Pulmonary artery endothelial cell (primary cell): ENCODE measurements around the gene VAT1L. TPM values are rescaled to one million over a fixed set of nuclear protein-coding genes. Genes with fewer than 3 reads are reported as not detected.
"Not testable (repeated sequence)": the region's sequence is repeated elsewhere in the genome, so short reads cannot be mapped to it uniquely, and the experiment has no call there.

ENCODE experiments used
- DNase-seq: peaks from one replicate; pipeline ENCODE4 v3.0.0-alpha.2; 2011; ENCODE audit warnings: low read depth, low spot score
- total RNA-seq: library from RNA; depleted of rRNA; stranded (reverse); fragments of >200 nt; gene quantifications from 2 replicates; pipeline ENCODE4 v1.2.3, GENCODE V29; 2014

The VAT1L gene
- total RNA-seq, 1 donor from 2014 or later, result 1.1 TPM

- DNase-seq, result no peak
These were observed 124.3 kb downstream of the VAT1L start for GRCh38 chr16:77912617-77913016.

DNA sequence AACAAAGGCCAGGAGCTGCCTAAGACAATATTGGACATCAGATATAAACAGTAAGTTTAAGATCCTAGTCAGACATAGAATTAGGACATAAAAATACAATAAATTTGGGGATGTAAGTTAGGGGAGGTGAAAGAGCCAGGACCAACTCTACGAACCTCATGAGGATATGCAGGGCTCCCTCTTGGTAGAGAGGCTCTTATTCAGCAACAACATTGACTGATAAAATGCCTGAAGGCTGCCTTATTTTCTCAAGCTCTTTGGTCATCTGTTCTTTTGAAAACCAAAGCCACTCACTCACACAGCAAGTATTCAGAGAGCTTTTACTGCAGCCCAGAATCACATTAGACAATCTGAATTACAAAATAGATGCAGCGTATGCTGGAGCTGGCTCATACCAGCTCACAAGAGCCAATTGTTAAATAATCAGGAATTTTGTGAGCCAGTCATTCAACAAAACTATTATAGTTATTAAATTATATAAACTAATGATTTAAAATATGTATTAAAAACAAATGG, 125.4 kb downstream of the VAT1L start:
- no peak for DNase-seq

- no peak for DNase-seq
These were observed 127.7 kb downstream of the VAT1L start for GRCh38 chr16:77916111-77916510.

DNA sequence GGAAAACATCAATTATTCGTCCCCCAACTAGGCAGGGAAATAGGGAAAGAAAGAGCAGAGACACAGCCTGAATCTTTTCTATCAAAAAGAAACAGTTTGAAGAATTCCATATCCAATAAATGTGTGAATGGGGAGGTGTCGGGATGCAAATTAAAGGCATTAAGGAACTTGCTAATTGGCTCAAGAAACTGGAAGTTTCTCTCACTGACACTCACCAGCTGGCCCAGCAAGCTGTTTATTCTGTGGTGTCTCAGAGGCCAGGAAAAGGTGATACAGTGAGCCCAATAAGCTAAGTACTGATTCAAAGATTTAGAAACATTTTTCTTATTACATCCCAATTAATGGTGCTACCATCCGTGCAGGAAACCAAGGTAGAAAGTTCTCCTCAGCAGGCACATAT, 129.6 kb downstream of the VAT1L start:
- DNase-seq, result no peak

GRCh38 chr16:77918809-77919707, 130.7 kb downstream of the VAT1L start:
- DNase-seq, result peak; percentile 63

GRCh38 chr16:77919761-77920415, 131.5 kb downstream of the VAT1L start:
- DNase-seq, result peak; percentile 10

GRCh38 chr16:77920984-77921383, 132.6 kb downstream of the VAT1L start:
- DNase-seq, result no peak

DNA sequence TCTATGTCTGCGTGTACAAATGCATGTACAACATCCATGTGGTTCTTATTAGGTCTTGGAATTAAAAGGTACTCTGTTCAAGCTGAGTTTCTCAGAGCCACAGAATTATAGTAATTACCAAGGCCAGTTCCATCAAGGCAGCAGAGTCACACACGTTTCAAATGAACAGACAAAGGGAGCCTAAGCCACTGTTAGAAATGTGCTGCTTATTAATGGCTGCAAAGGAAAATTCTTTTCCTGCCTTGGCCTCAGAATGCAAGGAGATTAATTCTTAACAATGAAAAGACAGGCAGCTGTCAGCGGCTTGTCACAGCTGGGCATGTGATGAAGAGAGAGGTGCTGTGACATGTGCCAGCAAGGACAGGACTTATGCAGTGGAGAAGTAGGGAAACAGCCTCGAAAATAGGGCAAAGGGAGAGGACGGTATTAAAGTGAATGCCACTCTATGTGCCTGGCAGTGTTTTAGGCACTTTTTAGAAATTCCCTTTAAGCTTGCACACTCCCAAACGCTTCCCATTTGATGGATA, 133.9 kb downstream of the VAT1L start:
- no peak for DNase-seq

DNA sequence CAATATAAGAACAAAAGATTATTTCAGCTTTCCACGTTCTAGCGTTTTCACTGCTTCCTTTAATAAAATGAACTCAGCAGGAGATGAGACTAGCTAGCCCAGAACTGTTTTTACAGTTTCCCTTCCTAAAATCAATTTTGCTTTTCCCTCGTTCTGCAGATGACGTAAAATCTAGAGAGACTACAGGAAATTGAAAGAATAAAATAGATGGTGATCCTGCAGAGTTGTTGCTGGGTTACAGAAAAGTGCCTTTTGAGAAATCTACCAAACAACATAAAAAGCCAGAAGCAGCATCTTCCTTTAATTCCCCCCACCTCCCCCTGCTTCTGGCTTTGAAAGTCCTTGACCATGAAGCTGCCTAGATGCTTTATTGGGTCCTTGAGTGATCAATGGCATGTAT, 137.2 kb downstream of the VAT1L start:
- DNase-seq, result no peak

DNA sequence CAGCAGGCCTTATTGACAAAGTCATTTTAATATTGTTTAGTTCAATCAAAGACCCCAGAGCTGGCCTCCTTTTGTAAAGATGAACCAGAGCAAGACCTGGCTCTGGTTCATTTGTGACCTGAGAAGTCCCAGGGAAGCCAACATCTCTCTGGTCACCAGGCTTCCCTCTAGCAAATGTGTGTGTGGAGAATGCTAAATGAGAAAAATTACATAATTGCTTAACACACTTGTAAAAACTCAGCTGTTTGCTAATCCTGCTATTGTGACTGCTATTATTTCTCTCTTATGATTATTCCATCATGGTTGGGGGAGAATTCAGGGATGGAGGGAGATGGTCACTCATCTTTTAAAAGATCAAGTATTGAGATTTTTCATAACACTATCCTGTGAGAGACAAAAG, 139.7 kb downstream of the VAT1L start:
- DNase-seq, result no peak

- no peak for DNase-seq
These were observed 140.6 kb downstream of the VAT1L start for GRCh38 chr16:77929004-77929403.

DNA sequence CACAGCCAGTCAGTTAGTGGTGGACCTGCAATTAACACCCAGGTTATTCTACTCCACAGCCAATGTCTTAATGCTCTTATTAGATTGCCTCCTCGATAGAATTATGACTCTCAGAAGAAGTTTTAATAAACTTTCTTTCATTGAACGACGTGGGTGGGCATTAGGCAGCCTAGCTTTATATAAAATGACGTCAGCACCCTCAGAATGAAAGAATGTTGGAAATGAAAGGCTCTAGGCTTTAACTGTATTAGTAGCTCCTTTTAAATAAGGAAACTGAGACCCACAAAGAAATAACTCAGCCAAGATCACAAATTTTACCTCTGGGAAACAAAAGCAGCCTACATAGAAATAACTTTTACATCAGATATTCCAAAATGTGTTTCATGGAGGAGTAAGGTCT, 142.7 kb downstream of the VAT1L start:
- no peak for DNase-seq

DNA sequence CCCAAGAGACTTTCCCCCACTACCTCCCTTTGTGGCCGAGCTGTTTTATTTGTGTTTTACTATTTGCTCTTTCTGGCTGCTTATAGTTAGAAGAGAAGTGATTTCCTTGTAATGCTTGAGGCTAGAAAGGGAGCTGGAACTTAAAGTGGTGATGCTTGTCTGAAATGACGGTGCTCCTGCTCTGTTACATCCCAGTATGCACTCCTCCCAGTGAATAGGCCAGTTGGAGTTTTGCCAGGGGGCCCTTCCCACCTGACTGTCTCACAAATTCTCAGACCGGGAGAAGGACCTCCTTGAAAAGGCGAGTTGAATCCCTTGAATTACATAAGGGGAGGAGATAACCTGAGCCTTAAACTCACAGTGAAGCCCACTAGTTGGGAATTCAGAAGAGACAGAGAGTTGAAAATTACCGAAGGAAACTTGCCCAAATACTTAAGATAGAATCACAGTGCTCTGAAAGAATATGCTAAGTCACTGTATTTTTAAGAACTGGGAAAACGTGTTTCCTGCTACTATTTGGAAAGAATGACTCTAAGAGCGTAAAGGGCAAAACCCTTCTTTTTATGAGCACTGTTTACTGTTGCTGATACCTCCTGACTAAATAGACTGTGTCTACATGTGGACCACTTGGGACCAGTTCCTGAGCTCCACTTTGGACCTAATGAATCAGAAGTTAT, 149.2 kb downstream of the VAT1L start:
- no peak for DNase-seq

GRCh38 chr16:77938913-77939312, 150.5 kb downstream of the VAT1L start:
- no peak for DNase-seq

DNA sequence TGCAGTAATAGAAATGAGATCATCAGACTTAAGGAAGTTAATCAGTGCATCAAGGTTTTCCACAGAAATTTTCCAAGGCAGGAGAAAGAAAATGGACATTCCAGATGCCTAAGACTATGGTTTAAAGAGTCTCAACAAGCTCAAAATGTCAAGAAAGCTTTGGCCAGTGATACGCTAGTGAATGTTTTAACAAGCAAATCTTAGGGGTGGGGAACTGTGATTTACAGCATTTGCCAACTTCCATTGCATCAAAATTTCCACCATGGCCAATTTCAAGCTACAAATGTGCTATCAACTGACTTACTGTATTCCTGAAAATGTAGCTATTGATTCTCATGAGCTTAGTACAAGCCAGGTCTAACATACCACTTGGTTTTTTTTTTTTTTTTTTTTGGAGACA, 151.6 kb downstream of the VAT1L start:
- no peak for DNase-seq

- DNase-seq, result no peak
These were observed 155.4 kb downstream of the VAT1L start for GRCh38 chr16:77943801-77944200.

- DNase-seq, result no peak
These were observed 156.3 kb downstream of the VAT1L start for GRCh38 chr16:77944631-77945030.

GRCh38 chr16:77945126-77945525, 156.8 kb downstream of the VAT1L start:
- DNase-seq, result no peak

- peak; percentile 5 for DNase-seq
These were observed 158.5 kb downstream of the VAT1L start for GRCh38 chr16:77946823-77947222.

- DNase-seq, result not testable (repeated sequence)
These were observed 159.2 kb downstream of the VAT1L start for GRCh38 chr16:77947590-77947989.

- no peak for DNase-seq
These were observed 160.5 kb downstream of the VAT1L start for GRCh38 chr16:77948835-77949234.

- DNase-seq, result no peak
These were observed 161.1 kb downstream of the VAT1L start for GRCh38 chr16:77949445-77949844.
